Fibroblast of pulmonary artery (primary cell): Measurements from ENCODE around the gene TMEM52.

Source experiments
- DNase-seq: peaks from one replicate; pipeline ENCODE4 v3.0.0-alpha.2; 2010; ENCODE audit warnings: low read depth
- H3K4me3 ChIP-seq: replicated peaks from 2 replicates; pipeline ENCODE4 v1.5.1; 2011; ENCODE audit warnings: low read depth, mild to moderate bottlenecking, control low read depth, low read length, moderate library complexity
- CTCF ChIP-seq: IDR thresholded peaks from 2 replicates; pipeline ENCODE4 v1.5.1; 2011; ENCODE audit warnings: mild to moderate bottlenecking, control low read depth, low read length, inconsistent platforms; ENCODE audit errors: missing control alignments

The TMEM52 gene

GRCh38 chr1:1914971-1915692, 3.9 kb downstream of the TMEM52 start, which contains the start of gene CALML6:
Gene CALML6, plus strand, starts transcription at chr1:1915260. Its CDS starts 21 bp downstream, at chr1:1915281.
- TF ChIP-seq CTCF = no peak
- no peak for DNase-seq

GRCh38 chr1:1914101-1914970, 4.7 kb downstream of the TMEM52 start:
- no peak overlapping the region for H3K4me3 ChIP-seq

More at GRCh38 chr1:1914971-1915692, 3.9 kb downstream of the TMEM52 start, which contains the start of gene CALML6:
- no peak within 1 kb of the TSS for H3K4me3 ChIP-seq

GRCh38 chr1:1911350-1912041, 7.6 kb downstream of the TMEM52 start:
- no peak for DNase-seq

More at GRCh38 chr1:1914101-1914970, 4.7 kb downstream of the TMEM52 start:
- no peak for TF ChIP-seq CTCF
- DNase-seq = no peak

GRCh38 chr1:1910651-1911331, 8.3 kb downstream of the TMEM52 start:
- no peak for DNase-seq
- TF ChIP-seq CTCF = no peak
- H3K4me3 ChIP-seq = no peak overlapping the region

More at GRCh38 chr1:1911350-1912041, 7.6 kb downstream of the TMEM52 start:
- no peak for TF ChIP-seq CTCF
- H3K4me3 ChIP-seq = no peak overlapping the region

- H3K4me3 ChIP-seq = peak overlapping the region; percentile 53
- no peak for TF ChIP-seq CTCF
- DNase-seq = no peak
These were observed 9.0 kb downstream of the TMEM52 start for GRCh38 chr1:1910033-1910465.

- DNase-seq = no peak
- H3K4me3 ChIP-seq = peak overlapping the region; percentile 64
- TF ChIP-seq CTCF = no peak
These were observed 10.6 kb downstream of the TMEM52 start for GRCh38 chr1:1908506-1908791.
